ENCODE measurements around the gene MYRIP.

DNA sequence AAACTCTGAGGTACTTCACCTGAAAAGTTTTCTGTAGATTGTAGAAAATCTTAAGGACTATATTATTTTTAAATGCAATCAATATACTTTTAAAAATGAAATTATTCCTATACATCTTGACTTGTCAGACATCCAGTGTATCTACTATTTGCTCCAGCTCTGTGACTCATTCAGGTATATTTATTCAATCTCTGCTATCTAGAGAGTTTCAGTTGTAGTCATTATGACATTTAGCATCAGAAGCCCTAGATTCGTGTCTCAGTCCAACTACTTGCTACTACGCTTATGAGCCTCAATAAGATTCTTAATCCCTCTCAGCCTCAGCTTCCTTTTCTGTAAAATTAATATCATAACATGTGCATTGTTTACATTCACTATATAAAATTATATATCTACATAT is 477.8 kb downstream of the MYRIP start:
- TF ChIP-seq, protein P1, sequence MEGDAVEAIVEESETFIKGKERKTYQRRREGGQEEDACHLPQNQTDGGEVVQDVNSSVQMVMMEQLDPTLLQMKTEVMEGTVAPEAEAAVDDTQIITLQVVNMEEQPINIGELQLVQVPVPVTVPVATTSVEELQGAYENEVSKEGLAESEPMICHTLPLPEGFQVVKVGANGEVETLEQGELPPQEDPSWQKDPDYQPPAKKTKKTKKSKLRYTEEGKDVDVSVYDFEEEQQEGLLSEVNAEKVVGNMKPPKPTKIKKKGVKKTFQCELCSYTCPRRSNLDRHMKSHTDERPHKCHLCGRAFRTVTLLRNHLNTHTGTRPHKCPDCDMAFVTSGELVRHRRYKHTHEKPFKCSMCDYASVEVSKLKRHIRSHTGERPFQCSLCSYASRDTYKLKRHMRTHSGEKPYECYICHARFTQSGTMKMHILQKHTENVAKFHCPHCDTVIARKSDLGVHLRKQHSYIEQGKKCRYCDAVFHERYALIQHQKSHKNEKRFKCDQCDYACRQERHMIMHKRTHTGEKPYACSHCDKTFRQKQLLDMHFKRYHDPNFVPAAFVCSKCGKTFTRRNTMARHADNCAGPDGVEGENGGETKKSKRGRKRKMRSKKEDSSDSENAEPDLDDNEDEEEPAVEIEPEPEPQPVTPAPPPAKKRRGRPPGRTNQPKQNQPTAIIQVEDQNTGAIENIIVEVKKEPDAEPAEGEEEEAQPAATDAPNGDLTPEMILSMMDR (IDR thresholded peaks at IDR 0.05) = no peak
- TF ChIP-seq POLR2A (IDR thresholded peaks at IDR 0.05) = no peak
